SK-N-SH (cell line): ENCODE data around the gene WASF3. TPM values are rescaled to one million over a fixed set of nuclear protein-coding genes. Genes with fewer than 3 reads are reported as not detected.

ENCODE experiments used
- CTCF ChIA-PET: fragments of 300-600, 350-600 bp; formaldehyde crosslinking; extraction: SDS; loops from one replicate; lab custom pipeline; 2021; lab: Yijun Ruan, JAX
- POLR2A ChIA-PET: fragments of 350-600 bp; sonication (Branson Sonifier 250); formaldehyde crosslinking; extraction: SDS; loops from one replicate; lab custom pipeline; 2020; ENCODE audit warnings: antibody characterized with exemption, inconsistent platforms; lab: Yijun Ruan, JAX
- DNase-seq: peaks from one replicate; pipeline ENCODE4 v3.0.0; 2012
- H2AFZ ChIP-seq: fragments of 200-600 bp; sonication (generic); 2 replicates; pipeline ENCODE4 v1.8.1; 2016; ENCODE audit warnings: antibody characterized with exemption, mild to moderate bottlenecking, low read depth
- H3F3A ChIP-seq: fragments of 200-600 bp; sonication (generic); replicated peaks from 2 replicates; pipeline ENCODE3; 2016; ENCODE audit warnings: antibody characterized with exemption, mild to moderate bottlenecking; ENCODE audit not compliant: insufficient read depth
- H3K27ac ChIP-seq, 2 experiments: fragments of 200-500 bp in 1 of 2; fragments of 200-600 bp in 1 of 2; sonication (Bioruptor generic) in 1 of 2; sonication (generic), shearing (Covaris generic) in 1 of 2; 2 replicates each; pipeline versions ENCODE4 v1.5.1 to v1.6.1; 2014 to 2016; ENCODE audit warnings: low read depth in 2 of 2, inconsistent platforms in 1 of 2, low read length in 1 of 2, mild to moderate bottlenecking in 1 of 2, mixed read lengths in 1 of 2
- H3K27me3 ChIP-seq: fragments of 200-600 bp; sonication (generic), shearing (Covaris generic); 2 replicates; pipeline ENCODE4 v1.6.1; 2016; ENCODE audit warnings: mixed run types; ENCODE audit not compliant: insufficient read depth
- H3K36me3 ChIP-seq, 2 experiments: fragments of 200-500 bp in 1 of 2; fragments of 200-600 bp in 1 of 2; sonication (Bioruptor generic) in 1 of 2; sonication (generic) in 1 of 2; replicated peaks in 1 of 2; 2 replicates each; pipeline versions ENCODE3 to v1.5.1; 2014 to 2016; ENCODE audit warnings: low read length in 1 of 2, mild to moderate bottlenecking in 1 of 2; ENCODE audit not compliant: insufficient read depth in 2 of 2, control insufficient read depth in 1 of 2
- H3K4me1 ChIP-seq, 2 experiments: fragments of 200-500 bp in 1 of 2; fragments of 200-600 bp in 1 of 2; sonication (Bioruptor generic) in 1 of 2; sonication (generic), shearing (Covaris generic) in 1 of 2; 2 replicates each; pipeline versions ENCODE4 v1.5.1 to v1.6.1; 2014 to 2016; ENCODE audit warnings: low read depth in 1 of 2, low read length in 1 of 2, mixed run types in 1 of 2; ENCODE audit not compliant: insufficient read depth in 2 of 2, control insufficient read depth in 1 of 2
- H3K4me2 ChIP-seq: fragments of 200-600 bp; sonication (generic), shearing (Covaris generic); 2 replicates; pipeline ENCODE4 v1.6.1; 2017; ENCODE audit warnings: mixed run types
- H3K4me3 ChIP-seq, 2 experiments: fragments of 200-500 bp in 1 of 2; fragments of 200-600 bp in 1 of 2; sonication (Bioruptor generic) in 1 of 2; sonication (generic), shearing (Covaris generic) in 1 of 2; 2 replicates each; pipeline versions ENCODE4 v1.5.1 to v1.8.1; 2014 to 2016; ENCODE audit warnings: low read depth in 2 of 2, inconsistent platforms in 1 of 2, low read length in 1 of 2, mild to moderate bottlenecking in 1 of 2, mixed read lengths in 1 of 2, moderate library complexity in 1 of 2
- H3K79me2 ChIP-seq: fragments of 200-600 bp; sonication (generic); 2 replicates; pipeline ENCODE4 v1.8.1; 2017; ENCODE audit warnings: mild to moderate bottlenecking; ENCODE audit not compliant: insufficient read depth
- H3K9ac ChIP-seq: fragments of 200-600 bp; sonication (generic); 2 replicates; pipeline ENCODE4 v1.6.1; 2017; ENCODE audit warnings: mixed run types
- H3K9me2 ChIP-seq: fragments of 200-600 bp; sonication (generic); 2 replicates; pipeline ENCODE4 v1.6.1; 2017; ENCODE audit warnings: mixed run types
- H3K9me3 ChIP-seq: fragments of 200-600 bp; sonication (generic); 2 replicates; pipeline ENCODE4 v1.6.1; 2017; ENCODE audit warnings: mixed run types, mild to moderate bottlenecking, moderate library complexity
- H4K20me1 ChIP-seq: fragments of 200-600 bp; sonication (generic); 2 replicates; pipeline ENCODE4 v1.6.1; 2017; ENCODE audit warnings: mild to moderate bottlenecking, mixed run types; ENCODE audit not compliant: insufficient read depth
- CHD2 ChIP-seq: fragments of 150-350 bp; IDR thresholded peaks from 2 replicates; pipeline ENCODE4 v1.6.1; 2018; ENCODE audit warnings: low read length; ENCODE audit not compliant: partially characterized antibody
- EP300 ChIP-seq, 2 experiments: IDR thresholded peaks; 2 replicates each; pipeline versions ENCODE4 v1.4.0 to v1.6.1; 2012; ENCODE audit warnings: borderline replicate concordance in 1 of 2, low read depth in 1 of 2, low read length in 1 of 2
- EZH2phosphoT487 ChIP-seq: fragments of 200-600 bp; sonication (generic); IDR thresholded peaks from 2 replicates; pipeline ENCODE4 v1.6.1; 2017; ENCODE audit warnings: low read depth, mixed run types, mild to moderate bottlenecking, antibody characterized with exemption, moderate library complexity, borderline replicate concordance
- FOSL2 ChIP-seq: IDR thresholded peaks from 2 replicates; pipeline ENCODE4 v1.4.0; 2012; ENCODE audit warnings: low read depth, mild to moderate bottlenecking, moderate library complexity, borderline replicate concordance
- GATA2 ChIP-seq: sonication (generic); formaldehyde crosslinking; IDR thresholded peaks from 2 replicates; pipeline ENCODE4 v1.5.0; 2020; ENCODE audit warnings: mild to moderate bottlenecking, missing genetic modification reagents
- JUND ChIP-seq: IDR thresholded peaks from 2 replicates; pipeline ENCODE4 v1.4.0; 2012
- MEF2A ChIP-seq: IDR thresholded peaks from 2 replicates; pipeline ENCODE4 v1.4.0; 2012; ENCODE audit warnings: low read depth, borderline replicate concordance
- MXI1 ChIP-seq: IDR thresholded peaks from 2 replicates; pipeline ENCODE4 v1.6.1; 2012; ENCODE audit warnings: mild to moderate bottlenecking, low read depth, low read length, improper control_type of control experiment
- NFIC ChIP-seq: IDR thresholded peaks from 2 replicates; pipeline ENCODE4 v1.4.0; 2012; ENCODE audit warnings: borderline replicate concordance
- NRF1 ChIP-seq: IDR thresholded peaks from 2 replicates; pipeline ENCODE4 v1.6.1; 2012; ENCODE audit warnings: low read depth, mild to moderate bottlenecking, low read length
- RAD21 ChIP-seq: IDR thresholded peaks from 2 replicates; pipeline ENCODE4 v1.6.1; 2012; ENCODE audit warnings: mild to moderate bottlenecking, low read length
- RCOR1 ChIP-seq: fragments of 150-350 bp; IDR thresholded peaks from 2 replicates; pipeline ENCODE4 v1.6.1; 2017; ENCODE audit warnings: antibody characterized with exemption, low read length
- REST ChIP-seq: IDR thresholded peaks from 2 replicates; pipeline ENCODE4 v1.6.1; 2012; ENCODE audit warnings: mild to moderate bottlenecking, low read depth, low read length, moderate library complexity
- RXRA ChIP-seq: IDR thresholded peaks from 2 replicates; pipeline ENCODE4 v1.4.0; 2012; ENCODE audit warnings: low read depth, mild to moderate bottlenecking, borderline replicate concordance
- TAF1 ChIP-seq: IDR thresholded peaks from 2 replicates; pipeline ENCODE4 v1.6.1; 2012; ENCODE audit warnings: low read depth, mild to moderate bottlenecking, low read length, moderate library complexity, borderline replicate concordance
- USF2 ChIP-seq: fragments of 150-350 bp; IDR thresholded peaks from 2 replicates; pipeline ENCODE4 v1.6.1; 2017; ENCODE audit warnings: antibody characterized with exemption, low read length, low read depth, borderline replicate concordance
- WGBS: methylation state at CpG from one replicate; pipeline ENCODE4 v1.1.6; 2017; ENCODE audit warnings: low lambda C conversion rate; 5-methylcytosine and 5-hydroxymethylcytosine counted together
- polyA plus RNA-seq, 3 experiments: library from polyadenylated mRNA; depleted of rRNA; stranded (reverse); fragments of >200 nt; gene quantifications; 2 replicates each; pipeline ENCODE4 v1.2.3, GENCODE V29; 2012
- TF ChIP-seq, protein P1 (sequence below): IDR thresholded peaks from 2 replicates; pipeline ENCODE4 v1.4.0; 2012; ENCODE audit warnings: low read depth, borderline replicate concordance
- TF ChIP-seq, protein P2 (sequence below): IDR thresholded peaks from 2 replicates; pipeline ENCODE4 v1.4.0; 2012; ENCODE audit warnings: low read depth, borderline replicate concordance

Gene WASF3
- polyA plus RNA-seq, 1 of the 3 experiments (the other 2 are of a cell fraction) = 10.4 TPM

- no peaks in the 10 kb centered on the region for H4K20me1 ChIP-seq
- no peak overlapping the region for H3K4me3 ChIP-seq
- H2AFZ ChIP-seq = no peak overlapping the region
- TF ChIP-seq REST = no peak
- no peak for TF ChIP-seq EP300 (IDR thresholded peaks at IDR 0.05; ENCODE audit: borderline replicate concordance in 1 of 2, low read depth in 1 of 2, low read length in 1 of 2)
- no peak for TF ChIP-seq CHD2
- TF ChIP-seq NFIC = no peak
- no peak for TF ChIP-seq EZH2phosphoT487
- TF ChIP-seq NRF1 = no peak
- TF ChIP-seq, protein P1, sequence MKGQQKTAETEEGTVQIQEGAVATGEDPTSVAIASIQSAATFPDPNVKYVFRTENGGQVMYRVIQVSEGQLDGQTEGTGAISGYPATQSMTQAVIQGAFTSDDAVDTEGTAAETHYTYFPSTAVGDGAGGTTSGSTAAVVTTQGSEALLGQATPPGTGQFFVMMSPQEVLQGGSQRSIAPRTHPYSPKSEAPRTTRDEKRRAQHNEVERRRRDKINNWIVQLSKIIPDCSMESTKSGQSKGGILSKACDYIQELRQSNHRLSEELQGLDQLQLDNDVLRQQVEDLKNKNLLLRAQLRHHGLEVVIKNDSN = no peak
- TF ChIP-seq MXI1 = no peak
- TF ChIP-seq RAD21 = no peak
- no peak for TF ChIP-seq JUND
- no peak for TF ChIP-seq GATA2 (CRISPR knock-in tag)
- H3F3A ChIP-seq = no peaks in the 10 kb centered on the region
- WGBS = 60% methylated on average over 6 of the region's 6 CpGs
- ChIA-PET POLR2A (no interaction called here), CTCF (interaction anchor here (0.7 to 1.0 kb wide), 3 partner anchors 13 to 358 kb away, joined by 3 read pairs; no protein-coding TSS in a partner anchor)
- DNase-seq = no peak
- no peaks in the 10 kb centered on the region for H3K9me3 ChIP-seq
- no peak overlapping the region for H3K9ac ChIP-seq
- H3K4me1 ChIP-seq = peaks cover 0 to 9% of the 10 kb centered on the region in 2 experiments; a peak in 1 of 4 replicates
- no peak overlapping the region for H3K4me2 ChIP-seq
- no peak overlapping the region for H3K27ac ChIP-seq
- H3K36me3 ChIP-seq = no peaks in the 10 kb centered on the region
- H3K79me2 ChIP-seq = no peaks in the 10 kb centered on the region
- no peaks in the 10 kb centered on the region for H3K9me2 ChIP-seq
- peaks cover 4% of the 10 kb centered on the region; the same call in 1 of the 2 replicates for H3K27me3 ChIP-seq
Measured at GRCh38 chr13:26541678-26542568, 15.6 kb upstream of the WASF3 start.

- ChIA-PET POLR2A (no interaction called here), CTCF (interaction anchor here (1.2 kb wide), 2 partner anchors 154 to 386 kb away, joined by 3 read pairs; no protein-coding TSS in a partner anchor)
- no peak for DNase-seq
- peaks cover 0 to 9% of the 10 kb centered on the region in 2 experiments; a peak in 1 of 4 replicates for H3K4me1 ChIP-seq
- no peaks in the 10 kb centered on the region for H3K9me2 ChIP-seq
- no peak overlapping the region for H3K4me2 ChIP-seq
- H3K27ac ChIP-seq = no peak overlapping the region
- H2AFZ ChIP-seq = no peak overlapping the region
- H3K79me2 ChIP-seq = no peaks in the 10 kb centered on the region
- no peaks in the 10 kb centered on the region for H3K36me3 ChIP-seq
- no peaks in the 10 kb centered on the region for H3F3A ChIP-seq
- 49% methylated on average over 8 of the region's 8 CpGs for WGBS
- H4K20me1 ChIP-seq = no peaks in the 10 kb centered on the region
- peaks cover 4% of the 10 kb centered on the region; the same call in 1 of the 2 replicates for H3K27me3 ChIP-seq
- no peak overlapping the region for H3K9ac ChIP-seq
- no peak overlapping the region for H3K4me3 ChIP-seq
- H3K9me3 ChIP-seq = no peaks in the 10 kb centered on the region
- TF ChIP-seq TAF1 (no peak), GATA2 (CRISPR knock-in tag) (no peak), USF2 (no peak), JUND (no peak), FOSL2 (no peak), MEF2A (no peak), NRF1 (no peak), EP300 (IDR thresholded peaks at IDR 0.05; ENCODE audit: borderline replicate concordance in 1 of 2, low read depth in 1 of 2, low read length in 1 of 2) (no peak), MXI1 (no peak), RCOR1 (no peak), CHD2 (no peak), RXRA (no peak)
- TF ChIP-seq, protein P2, sequence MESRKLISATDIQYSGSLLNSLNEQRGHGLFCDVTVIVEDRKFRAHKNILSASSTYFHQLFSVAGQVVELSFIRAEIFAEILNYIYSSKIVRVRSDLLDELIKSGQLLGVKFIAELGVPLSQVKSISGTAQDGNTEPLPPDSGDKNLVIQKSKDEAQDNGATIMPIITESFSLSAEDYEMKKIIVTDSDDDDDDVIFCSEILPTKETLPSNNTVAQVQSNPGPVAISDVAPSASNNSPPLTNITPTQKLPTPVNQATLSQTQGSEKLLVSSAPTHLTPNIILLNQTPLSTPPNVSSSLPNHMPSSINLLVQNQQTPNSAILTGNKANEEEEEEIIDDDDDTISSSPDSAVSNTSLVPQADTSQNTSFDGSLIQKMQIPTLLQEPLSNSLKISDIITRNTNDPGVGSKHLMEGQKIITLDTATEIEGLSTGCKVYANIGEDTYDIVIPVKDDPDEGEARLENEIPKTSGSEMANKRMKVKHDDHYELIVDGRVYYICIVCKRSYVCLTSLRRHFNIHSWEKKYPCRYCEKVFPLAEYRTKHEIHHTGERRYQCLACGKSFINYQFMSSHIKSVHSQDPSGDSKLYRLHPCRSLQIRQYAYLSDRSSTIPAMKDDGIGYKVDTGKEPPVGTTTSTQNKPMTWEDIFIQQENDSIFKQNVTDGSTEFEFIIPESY = no peak
Measured at GRCh38 chr13:26544707-26545106, 12.8 kb upstream of the WASF3 start.
